WTC11 (cell line): ENCODE data around the gene EPS8L1. TPM values are rescaled to one million over a fixed set of nuclear protein-coding genes. Genes with fewer than 3 reads are reported as not detected.

Source experiments
- ATAC-seq: fragments of 200-7000 bp; cut with Tn5 transposase; 2 replicates; pipeline ENCODE4 v1.10.0; 2021; ENCODE audit warnings: mild to moderate bottlenecking, moderate library complexity
- CTCF ChIA-PET: fragments of 300-600 bp; sonication (Branson Sonifier 250); formaldehyde crosslinking; loops from one replicate; lab custom pipeline; 2021; ENCODE audit warnings: antibody characterized with exemption; lab: Charles Lee
- POLR2A ChIA-PET: fragments of 350-600 bp; sonication (Branson Sonifier 250); formaldehyde crosslinking; loops from one replicate; lab custom pipeline; 2021; ENCODE audit warnings: antibody characterized with exemption; lab: Charles Lee
- DNase-seq: peaks from one replicate; pipeline ENCODE4 v3.0.0; 2021; ENCODE audit warnings: low spot score
- H3K27ac Mint-ChIP-seq: 2 replicates; pipeline ENCODE4 v1.8.0; 2021; ENCODE audit warnings: mixed read lengths
- H3K27me3 Mint-ChIP-seq: 2 replicates; pipeline ENCODE4 v1.8.0; 2021; ENCODE audit warnings: low read depth, mild to moderate bottlenecking, moderate library complexity, mixed read lengths
- H3K36me3 Mint-ChIP-seq: 2 replicates; pipeline ENCODE4 v1.8.0; 2021; ENCODE audit warnings: mixed read lengths
- H3K4me1 Mint-ChIP-seq: 2 replicates; pipeline ENCODE4 v1.8.0; 2022; ENCODE audit warnings: mixed read lengths
- H3K4me3 Mint-ChIP-seq: 2 replicates; pipeline ENCODE4 v1.8.0; 2021; ENCODE audit warnings: mild to moderate bottlenecking, moderate library complexity, mixed read lengths
- H3K9me3 Mint-ChIP-seq: 2 replicates; pipeline ENCODE4 v1.8.0; 2021; ENCODE audit warnings: mixed read lengths
- ATF1 ChIP-seq: sonication (generic); formaldehyde crosslinking; IDR thresholded peaks from 2 replicates; pipeline ENCODE4 v1.8.1; 2023; ENCODE audit warnings: mild to moderate bottlenecking, moderate library complexity, missing genetic modification reagents
- ATF6 ChIP-seq: sonication (generic); formaldehyde crosslinking; IDR thresholded peaks from 2 replicates; pipeline ENCODE4 v1.8.1; 2023; ENCODE audit warnings: mild to moderate bottlenecking, missing genetic modification reagents
- CREM ChIP-seq: sonication (generic); formaldehyde crosslinking; IDR thresholded peaks from 2 replicates; pipeline ENCODE4 v1.8.1; 2022; ENCODE audit warnings: mild to moderate bottlenecking, missing genetic modification reagents, moderate library complexity
- CTCF ChIP-seq: fragments of 200-600 bp; IDR thresholded peaks from 2 replicates; pipeline ENCODE4 v1.8.0; 2022; ENCODE audit warnings: antibody characterized with exemption
- ELF4 ChIP-seq: sonication (generic); formaldehyde crosslinking; IDR thresholded peaks from 2 replicates; pipeline ENCODE4 v1.8.1; 2022; ENCODE audit warnings: low read depth, mild to moderate bottlenecking, moderate library complexity, missing genetic modification reagents
- ETV6 ChIP-seq: sonication (generic); formaldehyde crosslinking; IDR thresholded peaks from 2 replicates; pipeline ENCODE4 v1.8.1; 2022; ENCODE audit warnings: mild to moderate bottlenecking, missing genetic modification reagents
- GABPB1 ChIP-seq: sonication (generic); formaldehyde crosslinking; IDR thresholded peaks from 2 replicates; pipeline ENCODE4 v1.8.1; 2023; ENCODE audit warnings: mild to moderate bottlenecking, missing genetic modification reagents
- GTF2I ChIP-seq: fragments of 250-450 bp; sonication (Bioruptor Pico); conservative IDR thresholded peaks from 2 replicates; pipeline ENCODE4 v1.4.0; 2021; ENCODE audit warnings: mild to moderate bottlenecking
- MAX ChIP-seq: sonication (generic); formaldehyde crosslinking; IDR thresholded peaks from 2 replicates; pipeline ENCODE4 v1.8.0; 2022; ENCODE audit warnings: mild to moderate bottlenecking, missing genetic modification reagents
- NFATC4 ChIP-seq: fragments of 250-450 bp; sonication (Bioruptor Pico); IDR thresholded peaks from 2 replicates; pipeline ENCODE4 v1.9.0; 2021; ENCODE audit warnings: mild to moderate bottlenecking
- NR1H2 ChIP-seq: sonication (generic); formaldehyde crosslinking; IDR thresholded peaks from 2 replicates; pipeline ENCODE4 v1.9.0; 2021; ENCODE audit warnings: mild to moderate bottlenecking, moderate library complexity, missing genetic modification reagents
- NR3C1 ChIP-seq: sonication (generic); formaldehyde crosslinking; conservative IDR thresholded peaks from 2 replicates; pipeline ENCODE4 v1.8.1; 2023; ENCODE audit warnings: low read depth, mild to moderate bottlenecking, missing genetic modification reagents
- PREB ChIP-seq: sonication (generic); formaldehyde crosslinking; IDR thresholded peaks from 2 replicates; pipeline ENCODE4 v1.8.1; 2022; ENCODE audit warnings: mild to moderate bottlenecking, missing genetic modification reagents, moderate library complexity, borderline replicate concordance
- RELA ChIP-seq: sonication (generic); formaldehyde crosslinking; IDR thresholded peaks from 2 replicates; pipeline ENCODE4 v1.8.1; 2022; ENCODE audit warnings: missing genetic modification reagents, mild to moderate bottlenecking, borderline replicate concordance
- USF1 ChIP-seq: sonication (generic); formaldehyde crosslinking; IDR thresholded peaks from 2 replicates; pipeline ENCODE4 v1.8.0; 2022; ENCODE audit warnings: mild to moderate bottlenecking, missing genetic modification reagents
- ZBTB43 ChIP-seq: sonication (generic); formaldehyde crosslinking; IDR thresholded peaks from 2 replicates; pipeline ENCODE4 v1.8.1; 2023; ENCODE audit warnings: mild to moderate bottlenecking, missing genetic modification reagents
- ZMAT4 ChIP-seq: fragments of 250-450 bp; sonication (Bioruptor Pico); IDR thresholded peaks from 2 replicates; pipeline ENCODE4 v1.9.0; 2021; ENCODE audit warnings: mild to moderate bottlenecking
- ZNF219 ChIP-seq: sonication (generic); formaldehyde crosslinking; IDR thresholded peaks from 2 replicates; pipeline ENCODE4 v1.8.0; 2023; ENCODE audit warnings: missing genetic modification reagents, mild to moderate bottlenecking, borderline replicate concordance
- ZNF671 ChIP-seq: fragments of 250-450 bp; sonication (Bioruptor Pico); IDR thresholded peaks from 2 replicates; pipeline ENCODE4 v1.8.0; 2021; ENCODE audit warnings: mild to moderate bottlenecking
- ZSCAN18 ChIP-seq: fragments of 250-450 bp; sonication (Bioruptor Pico); IDR thresholded peaks from 2 replicates; pipeline ENCODE4 v2.1.2; 2022; ENCODE audit warnings: mild to moderate bottlenecking, moderate library complexity
- total RNA-seq: library from RNA; stranded (reverse); gene quantifications from 3 replicates; pipeline ENCODE4 v1.2.3, GENCODE V29; 2021

EPS8L1 gene
- total RNA-seq, 1 experiment from 2014 or later: 38.9 TPM

GRCh38 chr19:55077106-55077505 is 1.4 kb downstream of the EPS8L1 start:
- Mint-ChIP-seq H3K27me3 (peaks cover 77% of the 10 kb centered on the region), H3K36me3 (no peaks in the 10 kb centered on the region)
- CTCF ChIA-PET: interaction anchor here (1.7 to 2.2 kb wide), 2 partner anchors 19 to 196 kb away, joined by 5 read pairs; no protein-coding TSS in a partner anchor

More at GRCh38 chr19:55077106-55077505, 1.4 kb downstream of the EPS8L1 start:
- ATAC-seq (no peak), DNase-seq (no peak)
- Mint-ChIP-seq H3K4me3 (no peak overlapping the region), H3K27ac (no peak overlapping the region), H3K9me3 (peaks cover 4% of the 10 kb centered on the region; the same call in 1 of the 2 replicates), H3K4me1 (peaks cover 31% of the 10 kb centered on the region)
- POLR2A ChIA-PET: interaction anchor here (0.8 kb wide), 1 partner anchor 306 kb away, joined by 3 read pairs; no protein-coding TSS in a partner anchor
- no peak for TF ChIP-seq NR3C1 (CRISPR knock-in tag)
- TF ChIP-seq ZSCAN18 (CRISPR knock-in tag): no peak
- TF ChIP-seq MAX (CRISPR knock-in tag): no peak
- TF ChIP-seq GABPB1: no peak
- no peak for TF ChIP-seq ZNF219 (CRISPR knock-in tag)
- TF ChIP-seq CTCF: no peak
- no peak for TF ChIP-seq ZBTB43
- no peak for TF ChIP-seq NFATC4 (CRISPR knock-in tag)
- no peak for TF ChIP-seq ATF1 (CRISPR knock-in tag)
- TF ChIP-seq ZNF671 (CRISPR knock-in tag): no peak
- no peak for TF ChIP-seq USF1 (CRISPR knock-in tag)
- no peak for TF ChIP-seq ZMAT4 (CRISPR knock-in tag)
- no peak for TF ChIP-seq ETV6 (CRISPR knock-in tag)
- no peak for TF ChIP-seq NR1H2 (CRISPR knock-in tag)
- TF ChIP-seq ELF4: no peak
- no peak for TF ChIP-seq GTF2I (CRISPR knock-in tag)
- no peak for TF ChIP-seq CREM (CRISPR knock-in tag)
- no peak for TF ChIP-seq PREB (CRISPR knock-in tag)
- no peak for TF ChIP-seq RELA (CRISPR knock-in tag)
- no peak for TF ChIP-seq ATF6 (CRISPR knock-in tag)
